ENCODE data around the gene DYRK3. TPM values are rescaled to one million over a fixed set of nuclear protein-coding genes. Genes with fewer than 3 reads are reported as not detected.

Gene DYRK3
- total RNA-seq, 1 donor from 2014 or later = 26.6 TPM

- Histone ChIP-seq H3K4me1 (peaks cover 82% of the 10 kb centered on the region), H3K4me3 (no peak overlapping the region), H3K9me3 (replicated peaks) (no peaks in the 10 kb centered on the region), H3K27ac (replicated peaks) (peak overlapping the region; percentile 84), H3K27me3 (ENCODE audit: low read depth) (no peaks in the 10 kb centered on the region), H3K36me3 (peaks cover 18% of the 10 kb centered on the region)
- TF ChIP-seq CTCF (IDR thresholded peaks at IDR 0.05; ENCODE audit: borderline replicate concordance) = no peak
- intact Hi-C loops (cut with micrococcal nuclease) = no loop called here
- DNase-seq = no peak
Measured at GRCh38 chr1:206651014-206651413, 15.7 kb downstream of the DYRK3 start.

GRCh38 chr1:206651958-206652890 is 16.9 kb downstream of the DYRK3 start:
- Histone ChIP-seq H3K27me3 (ENCODE audit: low read depth) (no peaks in the 10 kb centered on the region), H3K27ac (replicated peaks) (peak overlapping the region; percentile 78), H3K4me1 (peaks cover 94% of the 10 kb centered on the region), H3K36me3 (peaks cover 16% of the 10 kb centered on the region), H3K9me3 (replicated peaks) (no peaks in the 10 kb centered on the region), H3K4me3 (no peak overlapping the region)
- no peak for TF ChIP-seq CTCF (IDR thresholded peaks at IDR 0.05; ENCODE audit: borderline replicate concordance)
- DNase-seq = no peak
- intact Hi-C loops (cut with micrococcal nuclease) = no loop called here

GRCh38 chr1:206653715-206654459 is 18.6 kb downstream of the DYRK3 start:
- no peak overlapping the region for H3K4me3 ChIP-seq
- no peaks in the 10 kb centered on the region for H3K36me3 ChIP-seq
- no peaks in the 10 kb centered on the region for H3K27me3 ChIP-seq (ENCODE audit: low read depth)
- H3K4me1 ChIP-seq = peaks cover 99% of the 10 kb centered on the region
- no peak for DNase-seq
- no peaks in the 10 kb centered on the region for H3K9me3 ChIP-seq (replicated peaks)
- TF ChIP-seq CTCF (IDR thresholded peaks at IDR 0.05; ENCODE audit: borderline replicate concordance) = no peak
- intact Hi-C loops (cut with micrococcal nuclease) = no loop called here
- peak overlapping the region; percentile 78 for H3K27ac ChIP-seq (replicated peaks)

GRCh38 chr1:206654828-206655227 is 19.5 kb downstream of the DYRK3 start:
- Histone ChIP-seq H3K9me3 (replicated peaks) (no peaks in the 10 kb centered on the region), H3K4me1 (peaks cover 97% of the 10 kb centered on the region), H3K36me3 (no peaks in the 10 kb centered on the region), H3K27ac (replicated peaks) (peak overlapping the region; percentile 78), H3K4me3 (no peak overlapping the region), H3K27me3 (ENCODE audit: low read depth) (no peaks in the 10 kb centered on the region)
- intact Hi-C loops (cut with micrococcal nuclease) = no loop called here
- no peak for DNase-seq
- no peak for TF ChIP-seq CTCF (IDR thresholded peaks at IDR 0.05; ENCODE audit: borderline replicate concordance)

- H3K9me3 ChIP-seq (replicated peaks) = no peaks in the 10 kb centered on the region
- H3K4me3 ChIP-seq = no peak overlapping the region
- peak overlapping the region; percentile 78 for H3K27ac ChIP-seq (replicated peaks)
- H3K36me3 ChIP-seq = no peaks in the 10 kb centered on the region
- peaks cover 97% of the 10 kb centered on the region for H3K4me1 ChIP-seq
- peak; percentile 45 for DNase-seq
- no peak for TF ChIP-seq CTCF (IDR thresholded peaks at IDR 0.05; ENCODE audit: borderline replicate concordance)
- no peaks in the 10 kb centered on the region for H3K27me3 ChIP-seq (ENCODE audit: low read depth)
- intact Hi-C loops (cut with micrococcal nuclease) = no loop called here
Measured at GRCh38 chr1:206655471-206655882, 20.1 kb downstream of the DYRK3 start.
